ENCODE measurements around the gene YPEL3.
"Not testable (repeated sequence)": the region's sequence is repeated elsewhere in the genome, so short reads cannot be mapped to it uniquely, and the experiment has no call there.

YPEL3 gene, protein sequence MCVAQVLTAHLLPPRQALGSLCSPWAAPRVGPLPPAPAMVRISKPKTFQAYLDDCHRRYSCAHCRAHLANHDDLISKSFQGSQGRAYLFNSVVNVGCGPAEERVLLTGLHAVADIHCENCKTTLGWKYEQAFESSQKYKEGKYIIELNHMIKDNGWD

DNA sequence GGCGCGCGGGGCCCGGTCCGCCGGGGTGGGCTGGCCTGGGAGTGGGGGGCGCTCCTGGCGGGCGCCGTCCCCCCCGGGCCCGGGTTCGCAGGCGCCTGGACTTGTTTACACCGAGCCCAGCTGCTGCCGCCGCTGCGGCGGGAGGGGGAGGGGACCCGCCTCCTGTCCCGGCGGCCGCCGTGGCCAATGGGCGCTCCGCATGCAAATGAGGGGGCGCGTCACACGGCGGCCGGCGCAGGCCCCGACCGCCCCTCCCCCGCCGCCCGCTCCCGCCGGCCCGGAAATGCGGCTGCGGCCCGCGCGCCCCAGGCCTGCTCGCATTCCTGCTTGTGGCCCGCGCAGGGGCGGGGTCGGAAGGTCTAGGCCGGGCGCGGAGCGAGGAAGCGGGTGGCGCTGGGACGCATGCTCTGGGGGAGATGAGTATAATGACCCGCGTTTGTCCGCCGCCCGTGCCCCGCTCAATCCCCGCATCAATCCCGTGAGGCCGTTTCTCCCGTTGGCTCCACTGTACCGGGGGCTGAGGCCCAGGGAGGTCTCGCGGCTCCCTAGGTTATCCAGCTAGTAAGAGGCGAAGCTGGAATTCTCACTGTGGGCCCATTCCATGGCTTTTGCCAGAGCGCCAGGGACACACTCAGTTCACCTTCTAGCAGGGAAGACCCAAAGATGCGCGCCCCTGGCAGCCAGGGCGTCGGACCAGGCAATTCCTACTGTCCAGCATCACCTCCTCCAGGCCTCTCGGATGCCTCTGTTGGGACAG is at the start of gene YPEL3:
YPEL3 (minus strand) TSS at position 109 of the 757 bp plus-strand sequence. CDS start 731 bp downstream, outside the sequence.
- DNase-seq: peak; percentile 89

DNA sequence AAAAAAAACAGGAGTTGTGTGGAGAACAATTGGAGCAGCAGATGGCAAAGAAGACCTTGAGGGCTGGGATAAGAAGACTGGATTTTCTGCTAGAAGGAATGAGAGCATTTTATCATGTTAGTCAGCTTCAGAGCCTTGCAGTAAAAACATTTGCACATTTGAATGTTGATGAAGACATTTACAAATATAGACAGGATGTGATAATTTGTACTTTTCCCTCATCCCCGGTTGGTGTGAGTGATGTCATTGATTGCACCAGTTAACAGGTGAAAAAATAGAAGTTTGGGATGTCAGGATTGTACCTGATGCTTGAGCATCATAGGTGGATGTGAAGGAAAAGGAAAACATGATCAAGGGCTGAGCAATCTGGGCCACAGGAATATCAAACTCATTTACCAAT is 49.6 kb upstream of the YPEL3 start:
- no peak for DNase-seq

DNA sequence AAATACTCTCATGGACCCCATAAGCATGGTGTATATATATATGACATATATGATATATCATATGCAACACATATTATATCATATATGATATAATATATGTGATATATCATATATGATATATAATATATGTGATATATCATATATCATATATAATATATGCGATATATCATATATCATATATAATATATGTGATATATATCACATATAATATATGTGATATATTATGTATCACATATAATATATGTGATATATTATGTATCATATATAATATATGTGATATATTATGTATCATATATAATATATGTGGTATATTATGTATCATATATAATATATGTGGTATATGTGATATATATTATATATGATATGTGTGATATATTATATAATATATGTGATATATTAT is 48.9 kb upstream of the YPEL3 start:
- DNase-seq: no peak

DNA sequence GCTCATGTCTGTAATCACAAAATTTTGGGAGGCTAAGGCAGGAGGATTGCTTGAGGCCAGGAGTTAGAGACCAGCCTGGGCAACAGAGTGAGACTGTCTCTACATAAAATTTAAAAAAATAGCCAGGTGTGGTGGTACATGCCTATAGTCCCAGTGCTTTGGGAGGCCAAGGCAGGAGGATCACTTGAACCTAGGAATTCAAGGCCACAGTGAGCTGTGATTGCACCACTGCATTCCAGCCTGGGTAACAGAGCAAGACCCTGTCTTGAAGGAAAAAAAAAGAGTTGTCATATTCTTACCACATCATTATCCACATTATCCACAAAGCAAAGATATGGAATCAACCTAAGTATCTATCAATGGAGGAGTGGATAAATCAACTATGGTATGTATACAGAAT is 48.0 kb upstream of the YPEL3 start:
- DNase-seq: no peak

DNA sequence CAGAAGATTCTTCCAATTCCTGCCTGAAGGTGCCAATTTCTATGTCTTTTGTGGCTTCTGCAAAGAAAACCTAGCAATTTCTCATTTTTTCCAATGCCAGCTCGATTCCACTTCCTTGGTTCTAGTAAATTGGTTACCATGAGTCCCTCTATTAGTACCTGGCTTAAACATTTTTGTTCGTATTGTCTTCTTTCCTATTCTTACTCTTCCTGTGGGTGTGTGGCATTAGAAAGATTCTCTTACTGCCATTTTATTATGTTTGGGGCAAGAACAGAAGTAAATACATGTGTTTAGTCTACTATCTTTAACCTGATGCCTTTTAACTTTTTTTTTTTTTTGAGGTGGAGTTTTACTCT is 47.3 kb upstream of the YPEL3 start:
- DNase-seq: no peak

DNA sequence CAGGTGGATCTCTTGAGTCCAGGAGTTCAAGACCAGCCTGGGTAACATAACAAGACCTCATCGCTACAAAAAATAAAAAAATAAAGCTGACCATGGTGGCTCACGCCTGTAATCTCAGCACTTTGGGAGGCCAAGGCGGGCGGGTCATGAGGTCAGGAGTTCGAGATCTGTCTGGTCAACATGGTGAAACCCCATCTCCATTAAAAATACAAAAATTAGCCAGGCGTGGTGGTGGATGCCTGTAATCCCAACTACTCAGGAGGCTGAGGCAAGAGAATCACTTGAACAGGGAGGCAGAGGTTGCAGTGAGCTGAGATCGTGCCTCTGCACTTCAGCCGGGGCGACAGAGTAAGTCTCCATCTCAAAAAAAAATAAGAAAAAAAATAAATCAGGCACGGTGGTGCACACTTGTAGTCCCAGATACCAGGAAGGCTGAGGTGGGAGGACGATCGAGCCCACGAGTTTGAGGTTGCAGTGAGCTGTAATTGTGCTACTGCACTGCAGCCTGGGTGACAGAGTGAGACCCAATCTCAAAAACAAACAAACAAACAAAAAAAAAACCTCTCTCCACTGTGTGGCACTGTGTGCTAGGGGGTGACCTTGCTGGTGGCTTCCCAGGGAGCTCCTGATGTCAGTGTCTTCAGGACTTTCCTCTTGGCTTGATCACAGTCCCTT is 46.8 kb upstream of the YPEL3 start:
- no peak for DNase-seq

DNA sequence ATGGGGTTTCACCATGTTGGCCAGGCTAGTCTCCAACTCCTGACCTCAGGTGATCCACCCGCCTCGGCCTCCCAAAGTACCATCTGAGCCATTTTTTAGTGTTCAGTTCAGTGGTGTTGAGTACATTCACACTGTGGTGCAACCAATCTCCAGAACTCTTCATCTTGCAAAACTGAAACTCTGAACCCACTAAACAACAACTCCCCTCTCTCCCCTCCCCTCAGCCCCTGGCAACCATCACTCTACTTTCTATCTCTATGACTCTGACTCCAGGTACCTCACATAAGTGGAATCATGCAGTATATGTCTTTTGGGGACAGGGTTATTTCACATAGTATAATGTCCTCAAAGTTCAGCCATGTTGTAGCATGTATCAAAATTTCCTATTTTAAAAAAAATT is 45.7 kb upstream of the YPEL3 start:
- no peak for DNase-seq

DNA sequence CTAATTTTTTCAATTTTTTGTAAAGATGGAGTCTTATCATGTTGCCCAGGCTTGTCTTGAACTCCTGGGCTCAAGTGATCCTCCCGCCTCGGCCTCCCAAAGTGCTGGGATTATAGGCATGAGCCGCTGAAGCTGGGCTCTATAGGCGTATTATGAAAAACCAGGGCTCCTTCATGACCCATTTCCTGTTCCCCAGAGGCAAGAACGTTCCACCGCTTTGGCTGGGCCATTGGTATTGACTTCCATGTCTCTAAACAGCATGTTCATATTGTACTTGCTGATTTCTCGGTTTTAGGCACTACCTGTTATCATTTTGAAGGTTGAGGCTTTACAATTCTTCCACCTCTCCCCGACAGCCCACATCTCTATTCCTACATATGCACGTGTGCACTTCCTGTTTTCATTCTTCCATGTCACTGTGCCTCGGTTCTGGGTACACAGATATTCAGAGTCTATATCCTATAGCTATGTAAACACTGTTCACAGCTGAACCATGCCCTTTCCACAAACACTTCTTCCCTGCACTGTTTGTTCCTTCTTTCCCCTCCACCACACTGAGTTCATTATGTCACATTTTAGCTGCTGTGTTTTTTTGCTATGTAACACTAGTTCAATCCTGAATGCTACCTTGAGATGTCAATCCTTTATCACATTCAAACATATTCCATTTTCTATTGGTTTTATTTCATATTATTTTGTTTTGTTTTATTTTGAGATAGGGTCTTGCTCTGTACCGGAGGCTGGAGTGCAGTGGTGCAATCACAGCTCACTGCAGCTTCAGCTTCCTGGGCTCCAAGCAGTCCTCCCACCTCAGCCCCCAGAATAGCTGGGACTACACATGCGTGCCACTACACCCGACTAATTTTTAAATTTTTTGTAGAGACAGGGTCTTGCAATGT is 43.8 kb upstream of the YPEL3 start:
- no peak for DNase-seq

DNA sequence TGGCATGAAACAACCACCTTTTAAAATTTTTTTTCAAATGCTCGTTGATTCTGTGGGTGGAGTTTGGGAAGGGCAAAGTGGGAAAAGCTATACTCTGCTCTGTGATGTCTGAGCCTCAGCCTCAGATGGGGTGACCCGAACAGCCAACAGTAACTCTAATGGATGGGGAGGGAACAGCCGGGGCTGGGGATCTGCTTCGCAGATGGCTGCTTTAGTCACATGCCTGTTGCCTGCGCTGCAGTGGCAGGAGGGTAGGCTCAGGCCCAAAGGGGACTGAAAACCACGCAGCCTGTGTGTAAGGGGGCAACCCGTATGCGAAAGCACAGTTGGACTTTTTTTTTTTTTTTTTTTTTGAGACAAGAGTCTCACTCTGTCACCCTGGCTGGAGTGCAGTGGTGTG is 41.9 kb upstream of the YPEL3 start:
- no peak for DNase-seq

DNA sequence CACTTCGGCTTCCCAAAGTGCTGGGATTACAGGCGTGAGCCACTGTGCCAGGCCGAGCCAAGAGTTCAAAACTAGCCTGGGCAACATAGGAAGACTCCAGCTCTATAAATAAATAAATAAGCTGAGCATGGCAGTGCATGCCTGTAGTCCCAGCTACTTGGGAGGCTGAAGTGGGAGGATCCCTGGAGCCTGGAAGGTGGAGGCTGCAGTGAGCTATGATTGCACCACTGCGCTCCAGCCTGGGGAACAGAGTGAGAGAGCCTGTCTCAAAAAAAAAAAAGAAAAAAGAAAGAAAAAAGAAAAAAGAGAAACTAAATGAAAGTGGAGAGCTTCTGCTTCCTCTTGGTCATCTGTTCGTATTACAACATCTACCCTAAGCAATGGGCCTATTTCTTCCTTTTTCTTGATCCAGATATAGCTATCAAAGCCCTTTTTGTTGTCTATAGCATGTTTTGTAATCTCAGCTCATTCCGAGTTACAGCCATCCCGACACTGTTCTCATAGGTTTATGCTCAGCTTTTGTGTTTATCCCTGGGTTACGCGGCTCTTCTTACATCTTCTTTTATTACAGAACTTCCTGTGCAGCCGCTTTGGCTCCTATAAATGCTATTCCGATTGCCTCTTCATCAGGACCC is 41.1 kb upstream of the YPEL3 start:
- DNase-seq: no peak

DNA sequence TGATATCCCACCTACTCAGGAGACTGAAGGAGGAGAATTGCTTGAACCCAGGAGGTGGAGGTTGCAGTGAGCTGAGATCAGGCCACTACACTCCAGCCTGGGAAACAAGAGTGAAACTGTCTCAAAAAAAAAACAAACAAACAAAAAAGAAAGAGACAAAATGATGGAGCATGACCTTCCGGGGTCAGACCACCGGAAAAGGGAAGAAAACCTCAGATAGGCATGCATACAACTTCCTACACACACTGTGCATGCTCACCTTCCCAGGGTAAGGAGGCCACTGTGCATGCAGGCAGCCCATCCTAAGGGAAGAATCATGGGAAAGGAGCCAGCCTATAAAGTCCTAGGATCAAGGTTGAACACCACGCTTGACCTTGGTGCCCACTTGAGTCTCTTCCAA is 36.6 kb upstream of the YPEL3 start:
- DNase-seq: no peak

DNA sequence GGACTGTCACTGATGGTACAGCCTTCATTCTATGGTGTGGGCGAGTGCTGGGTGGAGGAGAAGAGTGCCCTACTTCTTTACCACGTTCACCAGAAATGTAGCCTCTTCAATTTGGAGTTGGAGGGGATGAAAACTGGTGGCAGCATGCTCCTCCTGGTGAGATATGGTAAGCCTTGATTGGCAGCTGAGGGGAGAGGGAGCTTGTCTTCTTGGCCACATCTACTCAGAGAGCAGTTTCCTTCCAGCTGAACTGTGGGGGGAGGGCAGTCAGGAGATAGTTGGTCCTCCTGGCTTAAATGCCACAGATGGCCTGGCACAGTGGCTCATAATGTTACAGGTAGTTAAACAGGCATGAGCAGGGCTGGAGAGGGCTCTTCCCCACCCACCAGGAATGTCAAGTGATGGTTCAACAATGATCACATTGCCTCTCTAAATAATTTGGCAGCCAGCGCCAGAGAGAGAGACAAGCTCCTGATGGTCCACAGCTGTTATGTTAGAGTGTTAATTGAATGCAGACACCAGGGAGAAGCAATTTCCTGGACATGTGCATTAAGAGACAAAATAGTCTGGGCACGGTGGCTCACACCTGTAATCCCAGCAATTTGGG is 36.0 kb upstream of the YPEL3 start:
- no peak for DNase-seq

DNA sequence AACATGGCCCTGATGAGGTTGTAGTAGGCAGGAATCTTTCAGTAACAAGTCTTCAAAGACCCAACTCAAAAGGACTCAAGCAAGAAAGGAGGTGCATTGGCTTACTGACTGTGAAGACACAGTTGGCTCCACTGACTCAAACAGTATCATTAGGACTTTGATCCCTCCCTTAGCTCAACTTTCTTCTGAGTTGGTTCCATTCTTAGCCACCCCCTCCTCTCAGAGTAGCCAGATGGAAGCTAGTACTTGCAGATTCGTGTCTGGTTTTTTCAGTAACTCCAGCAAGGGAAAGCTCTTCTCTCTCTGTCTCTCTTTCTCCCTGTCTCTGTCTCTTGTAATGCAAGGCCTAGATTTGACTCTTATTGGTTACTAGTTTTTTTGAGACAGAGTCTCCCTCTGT is 32.0 kb upstream of the YPEL3 start:
- DNase-seq: no peak

DNA sequence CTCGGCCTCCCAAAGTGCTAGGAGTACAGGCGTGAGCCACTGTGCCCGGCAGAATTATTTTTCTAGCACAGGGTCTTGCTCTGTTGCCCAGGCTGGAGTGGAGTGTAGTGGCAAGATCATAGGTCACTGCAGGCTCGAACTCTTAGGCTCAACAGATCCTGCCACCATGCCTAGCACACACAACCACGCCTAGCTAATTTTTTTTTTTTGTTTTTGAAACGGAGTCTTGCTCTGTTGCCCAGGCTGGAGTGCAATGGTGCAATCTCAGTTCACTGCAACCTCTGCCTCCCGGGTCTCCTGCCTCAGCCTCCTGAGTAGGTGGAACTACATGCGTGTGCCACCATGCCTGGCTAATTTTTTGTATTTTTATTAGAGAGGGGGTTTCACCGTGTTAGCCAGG is 29.7 kb upstream of the YPEL3 start:
- DNase-seq: not testable (repeated sequence)

DNA sequence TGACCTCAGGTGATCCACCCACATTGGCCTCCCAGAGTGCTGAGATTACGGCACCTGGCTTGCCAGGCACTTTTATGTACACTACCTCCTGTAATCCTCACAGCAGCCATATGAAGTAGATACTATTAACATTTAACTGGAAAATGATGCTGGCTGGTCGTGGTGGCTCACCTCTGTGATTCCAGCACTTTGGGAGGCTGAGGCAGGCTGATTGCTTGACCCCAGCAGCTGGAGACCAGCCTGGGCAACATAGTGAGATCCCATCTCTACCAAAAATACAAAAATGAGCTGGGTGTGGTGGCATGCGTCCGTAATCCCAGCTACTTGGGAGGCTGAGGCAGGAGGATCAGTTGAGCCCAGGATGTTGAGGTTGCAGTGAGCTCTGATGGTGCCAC is 29.0 kb upstream of the YPEL3 start:
- no peak for DNase-seq

DNA sequence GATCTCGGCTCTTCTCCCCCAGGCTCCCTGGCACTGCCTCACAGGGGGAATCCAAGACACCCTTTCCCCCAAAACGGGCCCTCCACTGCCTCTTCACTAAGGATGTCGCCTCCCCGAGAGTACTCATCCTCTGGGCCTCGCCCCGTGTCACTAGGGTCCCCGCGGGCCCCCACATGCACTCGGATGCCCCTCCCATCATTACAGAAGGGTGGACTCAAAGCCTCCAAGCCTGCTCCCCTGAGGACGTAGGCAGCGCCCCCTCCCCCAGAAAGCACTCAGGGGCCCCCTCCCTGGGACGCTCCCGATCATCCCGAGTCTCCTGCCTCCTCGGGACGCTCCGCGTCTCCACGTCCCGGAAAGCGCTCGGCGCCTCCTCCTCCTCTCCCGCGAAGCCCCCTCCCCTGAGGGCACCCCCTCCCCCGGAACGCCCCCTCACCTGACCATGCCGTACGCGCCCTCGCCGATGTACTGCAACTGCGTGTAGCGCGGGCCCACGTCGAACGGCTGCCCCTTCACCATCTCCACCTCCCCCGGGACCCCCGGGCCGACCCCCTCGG is 26.7 kb upstream of the YPEL3 start:
- DNase-seq: no peak

DNA sequence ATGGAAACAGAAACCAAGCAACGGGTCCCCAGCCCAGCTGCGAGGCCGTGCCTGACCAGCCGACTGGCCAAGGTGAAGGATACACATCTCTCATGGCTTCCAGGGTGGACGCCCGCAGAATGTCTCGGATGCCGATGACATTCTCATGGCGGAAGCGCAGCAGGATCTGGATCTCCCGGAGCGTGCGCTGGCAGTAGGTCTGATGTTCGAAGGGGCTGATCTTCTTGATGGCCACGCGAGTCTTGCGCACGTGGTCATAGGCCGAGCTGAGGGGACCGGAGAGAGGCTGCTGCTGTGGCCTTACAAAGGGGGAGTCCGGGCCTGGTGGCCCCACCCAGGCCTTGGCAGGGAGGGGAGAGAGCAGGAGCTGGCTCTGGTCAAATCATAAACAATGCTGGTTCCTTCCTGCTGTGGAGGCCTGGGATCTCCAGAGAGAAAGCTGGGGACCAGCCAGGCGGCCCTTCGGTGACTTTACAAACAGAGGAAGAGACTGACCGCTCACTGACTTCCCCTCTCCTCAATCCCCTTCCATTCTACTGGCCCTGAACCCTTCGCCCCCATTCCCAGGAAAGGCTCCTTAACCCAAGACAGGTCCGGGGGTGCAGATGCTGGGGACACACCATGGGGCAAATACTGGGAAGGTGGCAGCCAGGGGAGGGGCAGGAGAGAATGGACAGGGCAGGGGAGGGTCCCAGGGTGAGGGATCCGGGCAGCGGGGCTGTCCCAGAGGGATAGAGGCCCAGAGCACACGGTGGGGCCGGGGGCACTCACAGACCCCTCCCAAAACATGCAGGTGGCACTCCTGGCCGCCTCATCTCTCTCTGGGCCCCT is 25.9 kb upstream of the YPEL3 start:
- DNase-seq: no peak

DNA sequence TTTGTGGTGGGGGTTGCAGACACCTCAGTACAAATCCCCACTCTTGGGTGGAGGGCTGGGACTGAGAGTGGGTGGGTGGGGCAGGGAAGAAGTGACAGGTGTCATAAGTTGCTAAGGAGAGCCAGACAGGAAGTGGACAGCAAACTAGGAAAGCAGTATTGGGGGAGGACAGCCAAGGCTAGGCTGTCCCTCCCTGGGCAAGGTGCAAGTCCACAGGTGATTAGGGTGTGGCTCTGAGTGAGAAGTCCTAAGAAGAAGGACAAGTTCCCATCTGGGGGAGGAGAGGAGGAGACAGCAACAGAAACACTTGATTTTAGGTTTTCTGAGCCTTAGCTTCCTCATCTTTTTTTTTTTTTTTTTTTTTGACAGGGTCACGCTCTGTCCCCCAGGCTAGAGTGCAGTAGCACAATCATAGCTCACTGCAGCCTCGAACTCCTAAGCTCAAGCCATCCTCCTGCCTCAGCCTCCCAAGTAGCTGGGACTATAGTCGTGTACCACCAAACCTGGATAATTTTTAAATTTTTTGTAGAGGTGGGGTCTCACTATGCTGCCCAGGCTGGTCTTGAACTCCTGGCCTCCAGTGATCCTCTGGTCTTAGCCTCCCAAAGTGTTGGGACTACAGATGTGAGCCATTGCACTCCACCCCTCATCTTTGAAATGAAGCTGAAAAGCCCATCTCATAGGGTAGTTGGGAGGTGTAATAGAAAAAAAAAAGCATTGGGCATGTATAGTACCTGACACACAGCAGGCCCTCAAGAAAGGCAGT is 24.5 kb upstream of the YPEL3 start:
- DNase-seq: no peak

DNA sequence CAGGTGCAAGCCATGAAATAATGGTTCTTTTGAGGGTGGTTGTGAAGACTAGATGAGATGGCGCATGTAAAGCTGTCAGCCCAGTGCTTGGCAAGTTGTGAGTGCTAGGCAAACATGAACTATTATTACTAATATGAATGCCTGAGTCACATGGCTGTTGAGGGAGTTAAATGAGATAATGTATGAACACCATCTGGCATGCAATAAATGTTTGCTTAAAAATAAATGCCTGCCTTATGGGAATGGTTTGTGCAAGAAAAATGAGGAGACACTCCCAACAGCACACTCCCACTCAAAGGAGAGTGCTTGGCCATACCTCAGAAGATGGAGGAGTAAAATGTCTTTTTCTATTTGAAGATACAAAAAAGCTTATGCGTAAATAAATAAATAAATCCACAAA is 23.4 kb upstream of the YPEL3 start:
- DNase-seq: no peak

DNA sequence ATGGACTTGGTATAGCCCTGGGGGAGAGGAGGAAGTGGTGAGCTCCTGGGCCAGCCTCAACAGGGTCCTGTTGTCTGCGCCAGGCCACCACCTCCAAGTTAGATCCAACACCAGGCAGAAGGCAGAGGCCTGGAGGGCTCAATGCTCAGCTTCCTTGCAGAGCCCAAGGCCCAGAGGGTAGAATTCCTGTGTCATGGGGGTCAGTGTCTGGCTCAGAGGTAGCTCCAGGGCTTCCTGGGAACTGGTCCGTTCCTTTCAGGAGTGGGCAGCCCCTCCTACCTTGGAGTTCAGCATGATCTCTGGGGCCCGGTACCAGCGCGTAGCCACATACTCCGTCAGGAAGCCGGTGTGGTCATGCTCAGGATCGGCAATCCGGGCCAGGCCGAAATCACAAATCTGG is 21.8 kb upstream of the YPEL3 start:
- DNase-seq: no peak

All from stimulated activated CD4-positive, alpha-beta T cell treated with anti-CD3 and anti-CD28 coated beads, Interleukin-1b, Interleukin-23, amount 100 ng/mL, for 48 hours (primary cell).